Colon (tissue), 2 donors: ENCODE measurements around the gene LARP1.
"Not testable (repeated sequence)": the region's sequence is repeated elsewhere in the genome, so short reads cannot be mapped to it uniquely, and the experiment has no call there.

ENCODE experiments used
- FAIRE-seq: peaks from 2 replicates; lab custom pipeline; 2012; peaks lifted over from hg19 to GRCh38; lab: Jason Lieb, UNC
- donor health status: control.
- donor health status: control.

LARP1 gene

DNA sequence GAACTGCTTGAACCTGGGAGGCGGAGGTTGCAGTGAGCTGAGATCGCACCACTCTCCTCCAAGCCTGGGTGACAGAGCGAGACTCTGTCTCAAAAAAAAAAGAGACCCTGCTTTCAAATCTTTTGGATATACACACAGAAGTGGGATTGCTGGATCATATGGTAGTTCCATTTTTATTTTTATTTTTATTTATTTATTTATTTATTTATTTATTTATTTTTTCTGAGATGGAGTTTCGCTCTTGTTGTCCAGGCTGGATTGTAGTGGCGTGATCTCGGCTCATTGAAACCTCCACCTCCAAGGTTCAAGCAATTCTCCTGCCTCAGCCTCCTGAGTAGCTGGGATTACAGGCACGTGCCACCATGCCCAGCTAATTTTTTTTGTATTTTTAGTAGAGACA is 19.8 kb upstream of the LARP1 start:
- FAIRE-seq, result not testable (repeated sequence)

DNA sequence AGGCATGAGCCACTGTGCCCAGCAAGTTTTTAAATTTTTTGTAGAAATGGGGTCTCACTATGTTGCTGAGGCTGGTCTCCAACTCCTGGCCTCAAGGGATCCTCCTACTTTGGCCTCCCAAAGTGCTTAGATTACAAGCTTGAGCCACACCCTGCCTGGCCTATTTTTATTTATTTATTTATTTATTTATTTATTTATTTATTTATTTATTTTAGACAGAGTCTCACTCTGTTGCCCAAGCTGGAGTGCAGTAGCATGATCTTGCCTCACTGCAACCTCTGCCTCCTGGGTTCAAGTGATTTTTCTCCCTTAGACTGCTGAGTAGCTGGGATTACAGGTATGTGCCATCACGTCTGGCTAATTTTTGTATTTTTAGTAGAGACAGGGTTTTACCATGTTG is 18.8 kb upstream of the LARP1 start:
- not testable (repeated sequence) for FAIRE-seq

GRCh38 chr5:154737667-154738320 is 17.4 kb upstream of the LARP1 start:
- no peak for FAIRE-seq

GRCh38 chr5:154740483-154740882 is 14.7 kb upstream of the LARP1 start:
- FAIRE-seq, result no peak

DNA sequence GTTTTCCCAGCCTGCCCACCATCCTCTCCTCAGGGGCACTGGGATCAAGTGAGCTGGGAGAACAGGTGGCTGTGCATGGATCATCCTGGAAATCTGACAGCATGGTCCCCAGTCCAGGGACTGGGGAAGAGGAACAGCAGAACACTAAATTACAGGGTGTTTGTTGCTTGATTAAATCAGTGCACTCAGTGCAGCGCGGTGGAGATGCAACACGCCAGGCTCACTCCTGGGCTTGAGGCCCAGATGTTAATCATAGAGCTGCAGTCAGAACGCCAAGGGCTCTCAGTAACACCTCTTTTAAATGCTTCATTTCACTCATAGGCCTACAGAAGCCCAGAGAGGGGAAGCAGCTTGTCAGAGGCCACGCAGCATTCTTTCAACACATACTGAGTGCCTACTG is 14.2 kb upstream of the LARP1 start:
- no peak for FAIRE-seq

- FAIRE-seq, result no peak
Observed at GRCh38 chr5:154741415-154741814, 13.8 kb upstream of the LARP1 start.

- FAIRE-seq, result no peak
Observed at GRCh38 chr5:154743812-154744211, 11.4 kb upstream of the LARP1 start.

- FAIRE-seq, result no peak
Observed at GRCh38 chr5:154745349-154745748, 9.8 kb upstream of the LARP1 start.

DNA sequence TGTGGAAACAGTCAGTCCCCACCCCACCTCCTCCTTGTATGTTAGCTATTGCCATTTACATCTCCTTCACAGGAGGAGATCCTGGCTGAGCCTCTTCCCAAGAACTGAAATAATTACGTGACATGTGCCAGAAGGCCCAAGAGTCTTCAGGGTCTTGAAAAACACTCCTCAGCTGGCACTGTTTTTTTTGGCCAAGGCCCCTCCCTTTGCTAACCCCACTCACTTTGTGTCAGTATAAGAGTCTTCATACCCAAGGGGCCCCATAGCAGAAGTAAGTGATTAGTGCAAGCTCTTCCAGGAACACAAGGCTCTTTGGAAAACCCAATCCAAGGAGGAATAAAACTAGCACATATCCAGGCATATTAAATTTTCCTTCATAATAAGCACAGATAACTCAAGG is 5.7 kb upstream of the LARP1 start:
- no peak for FAIRE-seq

- not testable (repeated sequence) for FAIRE-seq
Observed at GRCh38 chr5:154750641-154751040, 4.5 kb upstream of the LARP1 start.

DNA sequence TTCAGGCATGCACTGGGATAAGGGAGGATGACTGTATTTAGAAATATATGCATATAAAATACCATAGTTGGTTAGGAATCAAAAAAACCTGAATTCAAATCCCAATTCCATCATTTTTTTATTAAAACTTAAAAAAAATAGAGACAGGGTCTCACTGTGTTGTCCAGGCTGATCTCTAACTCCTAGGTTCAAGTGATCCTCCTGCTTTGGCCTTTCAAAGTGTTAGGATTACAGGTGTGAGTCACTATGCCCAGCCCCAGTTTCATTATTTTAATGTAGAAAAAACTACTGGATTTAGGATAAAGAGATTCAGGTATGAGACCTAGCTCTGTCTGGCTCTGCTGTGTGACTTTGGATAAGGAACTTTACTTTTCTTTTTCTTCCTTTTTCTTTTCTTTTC is 3.3 kb upstream of the LARP1 start:
- FAIRE-seq, result no peak

- no peak for FAIRE-seq
Observed at GRCh38 chr5:154753792-154754191, 1.4 kb upstream of the LARP1 start.

GRCh38 chr5:154754460-154755360 is 467 bp upstream of the LARP1 start:
- FAIRE-seq, result no peak

- FAIRE-seq, result no peak
Observed at GRCh38 chr5:154756009-154756867, 1.1 kb downstream of the LARP1 start.

- no peak for FAIRE-seq
Observed at GRCh38 chr5:154756868-154757813, 2.0 kb downstream of the LARP1 start.

DNA sequence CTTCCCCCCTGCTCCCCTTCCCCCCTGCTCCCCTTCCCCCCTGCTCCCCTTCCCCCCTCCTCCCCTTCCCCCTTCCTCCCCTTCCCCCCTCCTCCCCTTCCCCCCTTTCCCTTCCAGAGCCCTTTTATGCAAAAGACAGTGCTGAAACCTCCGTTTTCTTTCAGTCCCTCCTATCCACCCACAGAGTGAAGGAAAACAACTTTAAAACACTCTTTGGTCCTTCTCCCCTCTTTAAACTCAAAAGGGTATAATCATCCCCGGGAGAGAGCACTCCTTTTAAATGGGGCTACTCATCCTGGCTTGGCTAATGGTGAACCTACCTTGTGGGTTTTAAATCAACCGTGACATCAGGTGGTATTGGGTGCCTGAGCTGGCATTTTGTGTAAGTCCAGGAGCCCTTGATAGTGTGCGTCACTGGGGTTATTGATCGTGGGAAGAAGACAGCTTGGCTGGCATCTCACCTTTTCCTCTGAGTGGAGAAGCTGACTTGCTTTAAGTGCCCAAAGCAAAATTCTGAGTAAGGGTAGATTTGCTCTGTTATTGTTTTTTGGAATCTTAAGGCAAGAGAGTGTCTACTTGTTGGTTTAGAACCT is 2.7 kb downstream of the LARP1 start:
- no peak for FAIRE-seq

DNA sequence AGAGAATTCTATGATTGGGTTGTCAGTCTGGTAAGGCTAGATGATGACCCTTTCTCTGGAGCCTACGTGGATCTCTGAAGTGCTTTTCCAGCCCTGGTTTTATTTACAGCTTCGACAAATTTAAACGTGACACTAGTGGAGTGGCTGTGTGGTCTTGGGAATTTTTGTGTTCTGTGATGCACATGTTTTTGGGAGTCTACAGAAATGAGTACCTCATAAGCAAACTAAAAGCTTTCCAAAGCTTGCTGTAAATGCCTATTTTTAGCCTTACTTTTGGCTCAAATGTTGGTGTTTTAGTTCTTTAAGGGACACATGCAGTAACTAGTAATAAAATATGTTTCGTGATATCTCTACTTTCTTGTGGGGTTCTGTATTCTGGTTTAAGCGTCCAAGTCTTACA is 3.3 kb downstream of the LARP1 start:
- no peak for FAIRE-seq

GRCh38 chr5:154758977-154759376 is 3.8 kb downstream of the LARP1 start:
- no peak for FAIRE-seq

- FAIRE-seq, result not testable (repeated sequence)
Observed at GRCh38 chr5:154759868-154760267, 4.7 kb downstream of the LARP1 start.

- FAIRE-seq, result no peak
Observed at GRCh38 chr5:154761046-154761736, 6.0 kb downstream of the LARP1 start.
